Naive B cell (primary cell): ENCODE data around the gene IAH1. TPM values are rescaled to one million over a fixed set of nuclear protein-coding genes. Genes with fewer than 3 reads are reported as not detected.

ENCODE experiments used
- ATAC-seq, 2 donors: fragments of 150-1000 bp; cut with Tn5 transposase; 2 replicates each; pipeline ENCODE4 v1.10.0; 2021; ENCODE audit warnings: low read depth in 2 of 2, mild to moderate bottlenecking in 2 of 2, moderate library complexity in 2 of 2
- DNase-seq: peaks from one replicate; pipeline ENCODE4 v3.0.0; 2022
- H3K27ac Mint-ChIP-seq, 6 donors: one replicate each; pipeline ENCODE4 v1.8.0; 2020 to 2022; ENCODE audit warnings: mild to moderate bottlenecking in 6 of 6, mixed read lengths in 6 of 6, moderate library complexity in 5 of 6, inconsistent platforms in 2 of 6
- H3K27me3 Mint-ChIP-seq, 3 donors: one replicate each; pipeline ENCODE4 v1.8.0; 2021 to 2022; ENCODE audit warnings: mixed read lengths in 3 of 3, mild to moderate bottlenecking in 1 of 3
- H3K36me3 Mint-ChIP-seq, 2 donors: one replicate each; pipeline ENCODE4 v1.8.0; 2020 to 2022; ENCODE audit warnings: mixed read lengths in 2 of 2, inconsistent platforms in 1 of 2, mild to moderate bottlenecking in 1 of 2
- H3K4me1 Mint-ChIP-seq, 3 donors: one replicate each; pipeline ENCODE4 v1.8.0; 2020 to 2022; ENCODE audit warnings: mixed read lengths in 3 of 3, inconsistent platforms in 1 of 3, mild to moderate bottlenecking in 1 of 3, moderate library complexity in 1 of 3
- H3K4me3 Mint-ChIP-seq, 8 donors: one replicate each; pipeline ENCODE4 v1.8.0; 2020 to 2022; ENCODE audit warnings: mild to moderate bottlenecking in 8 of 8, mixed read lengths in 8 of 8, moderate library complexity in 8 of 8, inconsistent platforms in 2 of 8
- H3K9me3 Mint-ChIP-seq, 7 donors: one replicate each; pipeline ENCODE4 v1.8.0; 2020 to 2022; ENCODE audit warnings: mixed read lengths in 7 of 7, mild to moderate bottlenecking in 5 of 7, inconsistent platforms in 2 of 7, moderate library complexity in 1 of 7
- polyA plus RNA-seq, 6 donors: library from polyadenylated mRNA; unstranded; fragments of 300-500 nt; fragmentation: Illumina TruSeq; gene quantifications; one replicate each; pipeline ENCODE4 v1.2.3, GENCODE V29; 2021; ENCODE audit warnings: low read depth in 6 of 6

Gene IAH1
- polyA plus RNA-seq, 6 donors from 2014 or later: 63.9 to 87.9 (median 73.0) TPM

DNA sequence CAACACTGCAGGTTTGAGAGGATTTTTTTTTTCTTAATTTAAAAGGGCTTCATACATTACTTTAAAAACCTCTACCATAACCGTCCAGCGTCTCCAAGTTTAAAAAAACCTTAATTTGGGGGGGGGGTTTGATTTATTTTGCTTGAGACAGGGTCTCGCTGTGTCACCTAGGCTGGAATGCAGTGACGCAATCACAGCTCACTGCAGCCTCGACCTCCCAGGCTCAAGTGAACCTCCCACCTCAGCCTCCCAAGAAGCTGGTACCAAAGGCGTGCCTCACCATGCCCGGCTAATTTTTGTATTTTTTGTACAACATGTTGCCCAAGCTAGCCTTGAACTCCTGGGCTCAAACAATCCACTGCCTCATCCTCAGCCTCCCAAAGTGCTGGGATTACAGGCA is 44.4 kb downstream of the IAH1 start:
- Mint-ChIP-seq H3K36me3 (peaks cover 16 to 37% of the 10 kb centered on the region in 2 donors), H3K4me1 (peaks cover 0 to 2% (median 0%) of the 10 kb centered on the region in 3 donors)
- ATAC-seq: no peak

GRCh38 chr2:9519250-9519649 is 44.9 kb downstream of the IAH1 start:
- ATAC-seq: no peak
- Mint-ChIP-seq H3K4me1 (peaks cover 0 to 2% (median 0%) of the 10 kb centered on the region in 3 donors), H3K27me3 (no peaks in the 10 kb centered on the region), H3K36me3 (peaks cover 19 to 38% of the 10 kb centered on the region in 2 donors), H3K9me3 (no peaks in the 10 kb centered on the region), H3K4me3 (no peak overlapping the region), H3K27ac (peak overlapping the region in 1 of 6 donors; percentile 34)
- no peak for DNase-seq

More for the DNA sequence above, 44.4 kb downstream of the IAH1 start:
- Mint-ChIP-seq H3K9me3 (no peaks in the 10 kb centered on the region), H3K4me3 (no peak overlapping the region), H3K27ac (no peak overlapping the region), H3K27me3 (no peaks in the 10 kb centered on the region)
- DNase-seq: no peak

- Mint-ChIP-seq H3K4me3 (no peak overlapping the region), H3K9me3 (no peaks in the 10 kb centered on the region), H3K27ac (peak overlapping the region in 2 of 6 donors; percentile 20 to 88), H3K36me3 (peaks cover 7 to 52% of the 10 kb centered on the region in 2 donors), H3K27me3 (no peaks in the 10 kb centered on the region), H3K4me1 (peaks cover 0 to 2% (median 0%) of the 10 kb centered on the region in 3 donors)
- no peak for ATAC-seq
- no peak for DNase-seq
These were observed 49.9 kb downstream of the IAH1 start for GRCh38 chr2:9524291-9524690.

DNA sequence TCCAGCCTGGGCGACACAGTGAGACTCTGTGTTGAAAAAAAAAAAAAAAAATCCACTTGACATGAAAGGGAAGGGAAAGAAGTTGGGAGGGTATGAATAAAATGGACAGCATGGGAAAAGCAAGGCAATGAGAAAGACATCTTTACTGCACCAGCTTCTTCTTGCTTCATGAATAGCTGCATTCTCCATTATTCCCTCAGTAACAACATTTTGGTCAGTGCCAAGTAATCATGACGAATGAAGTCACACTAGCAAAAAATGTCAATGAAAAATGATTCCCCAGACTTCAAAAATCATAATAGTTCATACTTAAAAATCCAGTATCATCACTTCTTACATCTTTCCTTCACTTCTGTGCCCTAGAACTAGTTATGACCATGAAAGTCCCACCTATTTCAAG is 50.9 kb downstream of the IAH1 start:
- H3K27ac Mint-ChIP-seq: no peak overlapping the region
- DNase-seq (no peak), ATAC-seq (no peak)
- no peaks in the 10 kb centered on the region for H3K27me3 Mint-ChIP-seq
- H3K4me3 Mint-ChIP-seq: no peak overlapping the region
- H3K9me3 Mint-ChIP-seq: no peaks in the 10 kb centered on the region
- H3K4me1 Mint-ChIP-seq: peaks cover 0 to 2% (median 0%) of the 10 kb centered on the region in 3 donors
- H3K36me3 Mint-ChIP-seq: peaks cover 7 to 53% of the 10 kb centered on the region in 2 donors

DNA sequence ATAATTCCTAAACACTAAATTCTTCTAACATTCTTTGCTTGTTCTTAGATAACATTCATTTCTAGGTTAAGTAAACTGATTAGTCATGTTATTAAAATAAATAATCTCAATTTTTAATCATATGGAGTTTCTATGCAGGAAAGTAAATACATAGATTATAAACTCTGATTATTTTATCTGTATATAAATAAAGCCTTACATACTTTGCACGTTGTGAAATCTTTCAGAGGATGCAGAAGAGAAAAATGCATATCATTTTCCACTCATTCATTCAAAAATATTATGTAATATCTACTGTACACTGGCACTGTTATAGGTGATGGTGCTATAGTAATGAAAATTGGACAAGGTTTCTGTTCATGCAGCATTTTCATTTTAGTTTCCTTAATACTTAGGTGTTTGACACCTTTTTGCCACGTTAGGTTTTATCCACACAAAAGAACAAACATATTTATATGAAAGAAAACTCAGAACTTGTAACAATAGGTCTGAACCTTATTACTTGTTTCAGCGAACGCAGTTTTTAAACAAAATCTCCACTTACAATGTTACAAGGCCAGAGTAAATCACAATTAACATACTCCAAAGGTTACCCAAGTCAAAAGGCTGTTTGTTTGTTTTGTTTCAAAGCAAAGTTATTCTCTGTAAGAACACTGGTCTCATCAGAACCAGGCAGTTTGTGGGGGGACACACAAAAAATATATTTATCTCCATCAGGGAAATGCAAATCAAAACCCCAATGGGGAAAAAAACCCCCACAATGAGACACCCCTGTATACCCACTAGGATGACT is 53.8 kb downstream of the IAH1 start:
- H3K27me3 Mint-ChIP-seq: no peaks in the 10 kb centered on the region
- peaks cover 7 to 36% of the 10 kb centered on the region in 2 donors for H3K36me3 Mint-ChIP-seq
- H3K4me1 Mint-ChIP-seq: peaks cover 0 to 2% (median 0%) of the 10 kb centered on the region in 3 donors
- H3K27ac Mint-ChIP-seq: peak overlapping the region in 1 of 6 donors; percentile 78
- no peaks in the 10 kb centered on the region for H3K9me3 Mint-ChIP-seq
- H3K4me3 Mint-ChIP-seq: no peak overlapping the region
- DNase-seq (no peak), ATAC-seq (no peak)

GRCh38 chr2:9532421-9532820 is 58.1 kb downstream of the IAH1 start:
- H3K27ac Mint-ChIP-seq: peak overlapping the region in 1 of 6 donors; percentile 7
- no peaks in the 10 kb centered on the region for H3K27me3 Mint-ChIP-seq
- H3K4me1 Mint-ChIP-seq: peaks cover 14 to 25% (median 19%) of the 10 kb centered on the region in 3 donors
- H3K36me3 Mint-ChIP-seq: peaks cover 0 to 16% of the 10 kb centered on the region in 2 donors
- ATAC-seq (no peak), DNase-seq (no peak)
- H3K9me3 Mint-ChIP-seq: no peaks in the 10 kb centered on the region
- no peak overlapping the region for H3K4me3 Mint-ChIP-seq

GRCh38 chr2:9533663-9534062 is 59.3 kb downstream of the IAH1 start:
- H3K27ac Mint-ChIP-seq: peak overlapping the region in 1 of 6 donors; percentile 50
- H3K27me3 Mint-ChIP-seq: no peaks in the 10 kb centered on the region
- DNase-seq (no peak), ATAC-seq (no peak)
- H3K4me1 Mint-ChIP-seq: peaks cover 23 to 35% (median 29%) of the 10 kb centered on the region in 3 donors
- peaks cover 0 to 8% of the 10 kb centered on the region in 2 donors for H3K36me3 Mint-ChIP-seq
- no peaks in the 10 kb centered on the region for H3K9me3 Mint-ChIP-seq
- H3K4me3 Mint-ChIP-seq: no peak overlapping the region

- Mint-ChIP-seq H3K9me3 (peaks cover 0 to 4% (median 2%) of the 10 kb centered on the region in 7 donors), H3K4me3 (peak overlapping the region in 3 of 8 donors; percentile 5 to 38 (median 9)), H3K36me3 (peaks cover 0 to 4% of the 10 kb centered on the region in 2 donors), H3K27me3 (no peaks in the 10 kb centered on the region), H3K4me1 (peaks cover 32 to 45% (median 42%) of the 10 kb centered on the region in 3 donors), H3K27ac (peak overlapping the region in 4 of 6 donors; percentile 24 to 91 (median 42))
- DNase-seq: no peak
- peak; percentile 72 to 73 for ATAC-seq
These were observed 60.8 kb downstream of the IAH1 start for GRCh38 chr2:9535177-9535576.

DNA sequence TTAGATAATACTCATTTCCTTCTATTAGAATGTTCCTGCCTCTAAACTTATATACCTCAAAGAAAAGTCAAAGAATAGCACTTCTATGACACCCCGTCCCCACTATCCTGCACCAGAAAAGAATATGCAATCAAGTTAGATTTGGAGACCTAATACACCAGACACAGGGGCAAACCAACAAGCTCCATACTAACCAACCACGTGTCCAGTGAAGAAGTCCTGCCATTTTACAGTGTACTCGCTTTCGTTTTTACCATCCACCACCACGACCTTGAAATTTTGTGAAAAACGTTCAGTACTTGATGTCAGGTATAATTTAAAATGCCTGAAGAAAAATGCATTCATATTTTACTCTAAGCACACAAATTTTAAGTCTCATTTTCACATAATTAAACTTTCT is 62.2 kb downstream of the IAH1 start:
- Mint-ChIP-seq H3K4me3 (peak overlapping the region in 2 of 8 donors; percentile 9 to 29), H3K27ac (peak overlapping the region in 3 of 6 donors; percentile 22 to 91 (median 79)), H3K36me3 (peaks cover 0 to 4% of the 10 kb centered on the region in 2 donors), H3K27me3 (no peaks in the 10 kb centered on the region), H3K9me3 (peaks cover 0 to 4% (median 2%) of the 10 kb centered on the region in 7 donors), H3K4me1 (peaks cover 37 to 54% (median 45%) of the 10 kb centered on the region in 3 donors)
- ATAC-seq: no peak
- no peak for DNase-seq

- H3K4me3 Mint-ChIP-seq: peak overlapping the region; percentile 7 to 83 (median 42)
- H3K27ac Mint-ChIP-seq: peak overlapping the region in 4 of 6 donors; percentile 81 to 96 (median 92)
- peaks cover 0 to 4% (median 2%) of the 10 kb centered on the region in 7 donors for H3K9me3 Mint-ChIP-seq
- peaks cover 37 to 64% (median 47%) of the 10 kb centered on the region in 3 donors for H3K4me1 Mint-ChIP-seq
- ATAC-seq: peak; percentile 16 to 33
- peaks cover 0 to 4% of the 10 kb centered on the region in 2 donors for H3K36me3 Mint-ChIP-seq
- no peaks in the 10 kb centered on the region for H3K27me3 Mint-ChIP-seq
- DNase-seq: peak; percentile 30
These were observed 63.7 kb downstream of the IAH1 start for GRCh38 chr2:9538000-9538507.

Other genes with a start within 250 kb of the IAH1 start
- gene ITGB1BP1, start 51.0 kb upstream of the IAH1 start, polyA plus RNA-seq: 100 to 1,000 TPM in 5 of 6 donors, 10 to 100 TPM in 1; 83.6 to 159 (median 110) TPM
- 10 to 100 TPM; 13.3 to 34.9 (median 29.0) TPM for gene CPSF3, start 50.9 kb upstream of the IAH1 start, polyA plus RNA-seq
- 10 to 100 TPM in 5 of 6 donors, 1 to 10 TPM in 1; 9.1 to 23.8 (median 21.3) TPM for gene ADAM17, start 81.3 kb downstream of the IAH1 start, polyA plus RNA-seq
- gene YWHAQ, start 156.4 kb downstream of the IAH1 start, polyA plus RNA-seq: 100 to 1,000 TPM; 282 to 457 (median 344) TPM